ENCODE results near the gene AAMP. TPM values are rescaled to one million over a fixed set of nuclear protein-coding genes. Genes with fewer than 3 reads are reported as not detected.

The AAMP gene
- total and polyA plus RNA-seq, 4 donors: 63.6 to 116 (median 74.6) TPM

DNA sequence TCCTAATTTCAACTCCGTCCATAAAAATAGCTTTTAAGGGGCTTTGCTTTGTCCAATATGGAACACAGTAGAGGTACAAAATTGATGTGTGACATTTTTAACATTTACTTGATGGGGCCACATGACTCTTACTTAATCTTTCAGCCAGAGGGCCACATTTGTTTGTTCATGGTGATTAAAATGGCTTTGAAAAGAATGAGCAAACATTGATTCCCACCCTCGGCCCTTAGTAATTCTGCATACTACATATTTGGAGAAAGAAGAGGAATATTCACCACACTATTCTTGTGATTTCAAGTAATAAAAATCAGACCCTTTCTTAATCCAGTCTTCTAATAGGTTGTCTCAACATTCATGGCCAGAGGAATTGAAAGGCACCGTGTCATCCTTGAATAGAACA is 35.4 kb downstream of the AAMP start:
- H3K27me3 ChIP-seq (ENCODE audit: control insufficient read depth in 4 of 4, insufficient read depth in 4 of 4, low read length in 3 of 4): no peaks in the 10 kb centered on the region
- 58% methylated on average over 3 of the region's 3 CpGs for WGBS
- H3K9ac ChIP-seq (ENCODE audit: low read depth in 1 of 2, low read length in 2 of 2): no peak overlapping the region
- H3K9me3 ChIP-seq (ENCODE audit: control insufficient read depth in 4 of 4, low read length in 3 of 4): no peaks in the 10 kb centered on the region
- H3K4me3 ChIP-seq (ENCODE audit: low read depth in 1 of 3, low read length in 3 of 3): no peak overlapping the region
- peaks cover 9 to 50% (median 41%) of the 10 kb centered on the region in 4 donors for H3K36me3 ChIP-seq (ENCODE audit: control insufficient read depth in 4 of 4, insufficient read depth in 3 of 4, low read depth in 1 of 4, low read length in 3 of 4)
- H3K4me1 ChIP-seq (ENCODE audit: control insufficient read depth in 4 of 4, insufficient read depth in 4 of 4, low read length in 3 of 4): peaks cover 0 to 5% (median 1%) of the 10 kb centered on the region in 4 donors
- TF ChIP-seq FOXA2 (IDR thresholded peaks at IDR 0.05): no peak
- no peak for TF ChIP-seq NR2F2 (IDR thresholded peaks at IDR 0.05)
- no peak for TF ChIP-seq RXRA (IDR thresholded peaks at IDR 0.05)
- TF ChIP-seq, protein P1, sequence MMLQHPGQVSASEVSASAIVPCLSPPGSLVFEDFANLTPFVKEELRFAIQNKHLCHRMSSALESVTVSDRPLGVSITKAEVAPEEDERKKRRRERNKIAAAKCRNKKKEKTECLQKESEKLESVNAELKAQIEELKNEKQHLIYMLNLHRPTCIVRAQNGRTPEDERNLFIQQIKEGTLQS (IDR thresholded peaks at IDR 0.05): no peak
- TF ChIP-seq FOXA1 (IDR thresholded peaks at IDR 0.05): no peak
- no peak for TF ChIP-seq SP1 (IDR thresholded peaks at IDR 0.05)
- TF ChIP-seq YY1 (IDR thresholded peaks at IDR 0.05): no peak
- no peak for TF ChIP-seq EGR1 (IDR thresholded peaks at IDR 0.05; ENCODE audit: low read depth in 2 of 2)
- TF ChIP-seq JUND (IDR thresholded peaks at IDR 0.05): no peak
- TF ChIP-seq, protein P2, sequence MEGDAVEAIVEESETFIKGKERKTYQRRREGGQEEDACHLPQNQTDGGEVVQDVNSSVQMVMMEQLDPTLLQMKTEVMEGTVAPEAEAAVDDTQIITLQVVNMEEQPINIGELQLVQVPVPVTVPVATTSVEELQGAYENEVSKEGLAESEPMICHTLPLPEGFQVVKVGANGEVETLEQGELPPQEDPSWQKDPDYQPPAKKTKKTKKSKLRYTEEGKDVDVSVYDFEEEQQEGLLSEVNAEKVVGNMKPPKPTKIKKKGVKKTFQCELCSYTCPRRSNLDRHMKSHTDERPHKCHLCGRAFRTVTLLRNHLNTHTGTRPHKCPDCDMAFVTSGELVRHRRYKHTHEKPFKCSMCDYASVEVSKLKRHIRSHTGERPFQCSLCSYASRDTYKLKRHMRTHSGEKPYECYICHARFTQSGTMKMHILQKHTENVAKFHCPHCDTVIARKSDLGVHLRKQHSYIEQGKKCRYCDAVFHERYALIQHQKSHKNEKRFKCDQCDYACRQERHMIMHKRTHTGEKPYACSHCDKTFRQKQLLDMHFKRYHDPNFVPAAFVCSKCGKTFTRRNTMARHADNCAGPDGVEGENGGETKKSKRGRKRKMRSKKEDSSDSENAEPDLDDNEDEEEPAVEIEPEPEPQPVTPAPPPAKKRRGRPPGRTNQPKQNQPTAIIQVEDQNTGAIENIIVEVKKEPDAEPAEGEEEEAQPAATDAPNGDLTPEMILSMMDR (IDR thresholded peaks at IDR 0.05; ENCODE audit: low read depth, low read length, missing input control): no peak
- TF ChIP-seq TAF1 (conservative IDR thresholded peaks at IDR 0.05): no peak
- TF ChIP-seq, protein P3, sequence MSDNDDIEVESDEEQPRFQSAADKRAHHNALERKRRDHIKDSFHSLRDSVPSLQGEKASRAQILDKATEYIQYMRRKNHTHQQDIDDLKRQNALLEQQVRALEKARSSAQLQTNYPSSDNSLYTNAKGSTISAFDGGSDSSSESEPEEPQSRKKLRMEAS (IDR thresholded peaks at IDR 0.05): no peak
- TF ChIP-seq HNF4G (IDR thresholded peaks at IDR 0.05): no peak
- no peak for DNase-seq (ENCODE audit: low spot score)
- no peak overlapping the region for H3K27ac ChIP-seq (ENCODE audit: low read depth in 1 of 2, low read length in 2 of 2)

DNA sequence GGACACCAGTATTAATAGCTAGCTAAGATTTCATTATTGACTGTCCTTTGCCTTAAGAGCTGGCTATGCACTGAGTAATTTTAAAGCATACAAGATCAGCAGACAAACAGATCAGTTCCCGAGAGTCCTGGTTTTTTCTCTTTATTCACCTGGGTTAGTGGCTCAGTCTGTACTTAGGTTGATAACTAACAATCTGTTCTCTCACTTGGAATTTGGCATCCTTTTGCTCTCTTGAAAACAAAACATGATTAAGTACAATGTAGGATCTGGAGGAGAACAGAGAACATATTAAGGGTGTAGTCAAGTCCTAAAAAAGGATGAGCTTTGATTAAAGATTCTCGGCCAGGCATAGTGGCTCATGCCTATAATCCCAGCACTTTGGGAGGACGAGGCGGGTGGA is 36.4 kb downstream of the AAMP start:
- Histone ChIP-seq H3K9me3 (ENCODE audit: control insufficient read depth in 4 of 4, low read length in 3 of 4) (no peaks in the 10 kb centered on the region), H3K27me3 (ENCODE audit: control insufficient read depth in 4 of 4, insufficient read depth in 4 of 4, low read length in 3 of 4) (no peaks in the 10 kb centered on the region)

More for the DNA sequence above, 36.4 kb downstream of the AAMP start:
- no peak for DNase-seq (ENCODE audit: low spot score)
- H3K36me3 ChIP-seq (ENCODE audit: control insufficient read depth in 4 of 4, insufficient read depth in 3 of 4, low read depth in 1 of 4, low read length in 3 of 4): peaks cover 9 to 42% (median 35%) of the 10 kb centered on the region in 4 donors
- peaks cover 0 to 5% (median 1%) of the 10 kb centered on the region in 4 donors for H3K4me1 ChIP-seq (ENCODE audit: control insufficient read depth in 4 of 4, insufficient read depth in 4 of 4, low read length in 3 of 4)
- H3K4me3 ChIP-seq (ENCODE audit: low read depth in 1 of 3, low read length in 3 of 3): no peak overlapping the region
- H3K9ac ChIP-seq (ENCODE audit: low read depth in 1 of 2, low read length in 2 of 2): no peak overlapping the region
- TF ChIP-seq YY1 (IDR thresholded peaks at IDR 0.05) (no peak), FOXA2 (IDR thresholded peaks at IDR 0.05) (no peak), FOXA1 (IDR thresholded peaks at IDR 0.05) (no peak), NR2F2 (IDR thresholded peaks at IDR 0.05) (no peak), SP1 (IDR thresholded peaks at IDR 0.05) (no peak)
- TF ChIP-seq, protein P1 (IDR thresholded peaks at IDR 0.05): no peak
- TF ChIP-seq, protein P2 (IDR thresholded peaks at IDR 0.05; ENCODE audit: low read depth, low read length, missing input control): no peak
- WGBS: 95% methylated on average over 4 of the region's 4 CpGs
- H3K27ac ChIP-seq (ENCODE audit: low read depth in 1 of 2, low read length in 2 of 2): no peak overlapping the region
